K562 (cell line): ENCODE measurements around the gene ATP1A2. TPM values are rescaled to one million over a fixed set of nuclear protein-coding genes. Genes with fewer than 3 reads are reported as not detected.

Experiments
- RBM25 ChIP-seq: fragments of 200-400 bp; formaldehyde crosslinking; IDR thresholded peaks from 2 replicates; pipeline ENCODE4 v1.6.1; 2018; ENCODE audit warnings: low read length, low read depth, moderate library complexity; ENCODE audit not compliant: severe bottlenecking
- RHOXF2B ChIP-seq: fragments of 250-450 bp; sonication (Bioruptor Pico); conservative IDR thresholded peaks from 2 replicates; pipeline ENCODE4 v1.5.1; 2021
- polyA plus RNA-seq, 8 experiments: library from polyadenylated mRNA; depleted of rRNA in 4 of 8; stranded (reverse) in 5 of 8; unstranded in 3 of 8; fragments of >200 nt; fragmentation: Nextera tagmentation in 2 of 8; fragmentation: Illumina TruSeq in 1 of 8; extraction: Ambion mirVana in 2 of 8; extraction: Trizol in 1 of 8; gene quantifications; 2 replicates each; pipeline versions ENCODE4 v1.2.1 to v1.2.3, GENCODE V29; 2011 to 2014; ENCODE audit warnings: inconsistent platforms in 1 of 8, missing spikeins in 1 of 8
- total RNA-seq, 7 experiments: library from RNA; depleted of rRNA in 6 of 7; stranded (reverse); fragments of >200 nt in 6 of 7; fragmentation: Illumina TruSeq in 2 of 7; extraction: Trizol in 2 of 7; gene quantifications; 2 replicates each; pipeline versions ENCODE4 v1.2.1 to v1.2.3, GENCODE V29; 2011 to 2021; ENCODE audit warnings: low replicate concordance in 1 of 7
- TF ChIP-seq, protein P1 (sequence below): fragments of 250-450 bp; sonication (Bioruptor Pico); IDR thresholded peaks from 2 replicates; pipeline ENCODE4 v1.4.0; 2020
- TF ChIP-seq, protein P2 (sequence below): fragments of 450-650 bp; formaldehyde crosslinking; IDR thresholded peaks from 2 replicates; pipeline ENCODE4 v1.4.0; 2022; ENCODE audit warnings: missing genetic modification characterization

Gene ATP1A2
- total and polyA plus RNA-seq, 9 of the 15 experiments (the other 6 are each of a cell fraction or from before 2014, with no cell fraction given): 0.04 to 0.11 (median 0.09) TPM; not detected in 6

DNA sequence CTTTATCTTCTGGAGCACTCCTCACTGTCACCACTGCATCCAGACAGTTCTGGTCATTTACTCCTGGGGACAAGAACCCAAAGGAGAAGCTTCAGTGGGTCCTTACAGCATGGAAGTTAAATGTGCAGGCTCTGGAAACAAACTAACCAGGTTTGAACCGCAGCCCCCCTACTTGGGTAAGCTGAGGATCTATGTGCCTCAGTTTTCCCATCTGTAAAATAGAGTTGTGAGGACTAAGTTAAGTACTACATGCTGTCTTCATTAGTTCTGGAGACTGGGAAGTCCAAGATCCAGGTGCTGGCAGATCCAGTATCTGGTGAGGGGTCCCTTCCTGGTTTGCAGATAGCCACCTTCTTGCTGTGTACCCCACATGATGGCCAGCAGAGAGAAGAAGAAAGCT is 8.0 kb upstream of the ATP1A2 start (continued):
- TF ChIP-seq, protein P1, sequence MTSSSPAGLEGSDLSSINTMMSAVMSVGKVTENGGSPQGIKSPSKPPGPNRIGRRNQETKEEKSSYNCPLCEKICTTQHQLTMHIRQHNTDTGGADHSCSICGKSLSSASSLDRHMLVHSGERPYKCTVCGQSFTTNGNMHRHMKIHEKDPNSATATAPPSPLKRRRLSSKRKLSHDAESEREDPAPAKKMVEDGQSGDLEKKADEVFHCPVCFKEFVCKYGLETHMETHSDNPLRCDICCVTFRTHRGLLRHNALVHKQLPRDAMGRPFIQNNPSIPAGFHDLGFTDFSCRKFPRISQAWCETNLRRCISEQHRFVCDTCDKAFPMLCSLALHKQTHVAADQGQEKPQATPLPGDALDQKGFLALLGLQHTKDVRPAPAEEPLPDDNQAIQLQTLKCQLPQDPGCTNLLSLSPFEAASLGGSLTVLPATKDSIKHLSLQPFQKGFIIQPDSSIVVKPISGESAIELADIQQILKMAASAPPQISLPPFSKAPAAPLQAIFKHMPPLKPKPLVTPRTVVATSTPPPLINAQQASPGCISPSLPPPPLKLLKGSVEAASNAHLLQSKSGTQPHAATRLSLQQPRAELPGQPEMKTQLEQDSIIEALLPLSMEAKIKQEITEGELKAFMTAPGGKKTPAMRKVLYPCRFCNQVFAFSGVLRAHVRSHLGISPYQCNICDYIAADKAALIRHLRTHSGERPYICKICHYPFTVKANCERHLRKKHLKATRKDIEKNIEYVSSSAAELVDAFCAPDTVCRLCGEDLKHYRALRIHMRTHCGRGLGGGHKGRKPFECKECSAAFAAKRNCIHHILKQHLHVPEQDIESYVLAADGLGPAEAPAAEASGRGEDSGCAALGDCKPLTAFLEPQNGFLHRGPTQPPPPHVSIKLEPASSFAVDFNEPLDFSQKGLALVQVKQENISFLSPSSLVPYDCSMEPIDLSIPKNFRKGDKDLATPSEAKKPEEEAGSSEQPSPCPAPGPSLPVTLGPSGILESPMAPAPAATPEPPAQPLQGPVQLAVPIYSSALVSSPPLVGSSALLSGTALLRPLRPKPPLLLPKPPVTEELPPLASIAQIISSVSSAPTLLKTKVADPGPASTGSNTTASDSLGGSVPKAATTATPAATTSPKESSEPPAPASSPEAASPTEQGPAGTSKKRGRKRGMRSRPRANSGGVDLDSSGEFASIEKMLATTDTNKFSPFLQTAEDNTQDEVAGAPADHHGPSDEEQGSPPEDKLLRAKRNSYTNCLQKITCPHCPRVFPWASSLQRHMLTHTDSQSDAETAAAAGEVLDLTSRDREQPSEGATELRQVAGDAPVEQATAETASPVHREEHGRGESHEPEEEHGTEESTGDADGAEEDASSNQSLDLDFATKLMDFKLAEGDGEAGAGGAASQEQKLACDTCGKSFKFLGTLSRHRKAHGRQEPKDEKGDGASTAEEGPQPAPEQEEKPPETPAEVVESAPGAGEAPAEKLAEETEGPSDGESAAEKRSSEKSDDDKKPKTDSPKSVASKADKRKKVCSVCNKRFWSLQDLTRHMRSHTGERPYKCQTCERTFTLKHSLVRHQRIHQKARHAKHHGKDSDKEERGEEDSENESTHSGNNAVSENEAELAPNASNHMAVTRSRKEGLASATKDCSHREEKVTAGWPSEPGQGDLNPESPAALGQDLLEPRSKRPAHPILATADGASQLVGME (CRISPR knock-in tag): no peak
- TF ChIP-seq, protein P2, sequence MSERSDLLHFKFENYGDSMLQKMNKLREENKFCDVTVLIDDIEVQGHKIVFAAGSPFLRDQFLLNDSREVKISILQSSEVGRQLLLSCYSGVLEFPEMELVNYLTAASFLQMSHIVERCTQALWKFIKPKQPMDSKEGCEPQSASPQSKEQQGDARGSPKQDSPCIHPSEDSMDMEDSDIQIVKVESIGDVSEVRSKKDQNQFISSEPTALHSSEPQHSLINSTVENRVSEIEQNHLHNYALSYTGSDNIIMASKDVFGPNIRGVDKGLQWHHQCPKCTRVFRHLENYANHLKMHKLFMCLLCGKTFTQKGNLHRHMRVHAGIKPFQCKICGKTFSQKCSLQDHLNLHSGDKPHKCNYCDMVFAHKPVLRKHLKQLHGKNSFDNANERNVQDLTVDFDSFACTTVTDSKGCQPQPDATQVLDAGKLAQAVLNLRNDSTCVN (CRISPR knock-in tag): no peak
- TF ChIP-seq RHOXF2B (CRISPR knock-in tag): no peak
- TF ChIP-seq RBM25: peak; percentile 59
